Lower leg skin (tissue), 3 donors: ENCODE measurements around the gene CCDC191.

Experiments
- CTCF ChIP-seq, 3 donors: fragments of 450-650 bp; IDR thresholded peaks; one replicate each; pipeline ENCODE4 v1.5.1; 2016; ENCODE audit warnings: antibody characterized with exemption in 3 of 3, mild to moderate bottlenecking in 3 of 3, moderate library complexity in 2 of 3
- POLR2A ChIP-seq, 2 donors: fragments of 450-650 bp; IDR thresholded peaks; one replicate each; pipeline ENCODE4 v1.6.1; 2016 to 2017; ENCODE audit warnings: antibody characterized with exemption in 2 of 2, mild to moderate bottlenecking in 1 of 2, moderate library complexity in 1 of 2

- TF ChIP-seq CTCF (IDR thresholded peaks at IDR 0.05), result no peak
- no peak for TF ChIP-seq POLR2A (IDR thresholded peaks at IDR 0.05)
Measured at GRCh38 chr3:114043205-114043604, 13.1 kb downstream of the CCDC191 start.
